GM12878 (cell line): ENCODE results near the gene PDXDC1. TPM values are rescaled to one million over a fixed set of nuclear protein-coding genes. Genes with fewer than 3 reads are reported as not detected.
"Not testable (repeated sequence)": the region's sequence is repeated elsewhere in the genome, so short reads cannot be mapped to it uniquely, and the experiment has no call there.

Experiments used
- ATAC-seq: fragments of 200-7000 bp; cut with Tn5 transposase; 3 replicates; pipeline ENCODE4 v1.9.1; 2020; ENCODE audit warnings: mild to moderate bottlenecking, moderate library complexity
- BruUV-seq: library from RNA; stranded (reverse); fragments of 400-500 nt; replicated peaks from 2 replicates; lab custom pipeline; 2021; lab: Mats Ljungman, UMichigan
- CTCF ChIA-PET: fragments of 300-600 bp; sonication (Branson Sonifier 250); formaldehyde crosslinking; extraction: SDS; loops from one replicate; lab custom pipeline; 2021; ENCODE audit warnings: inconsistent platforms; lab: Yijun Ruan, JAX
- POLR2A ChIA-PET: fragments of 350-600 bp; formaldehyde crosslinking; extraction: SDS; loops from one replicate; lab custom pipeline; 2021; ENCODE audit warnings: inconsistent platforms; lab: Charles Lee
- RAD21 ChIA-PET: fragments of 300-600 bp; sonication (Branson Sonifier 250); formaldehyde crosslinking; loops from one replicate; lab custom pipeline; 2023; ENCODE audit warnings: antibody characterized with exemption; ENCODE audit not compliant: unreplicated experiment; lab: Charles Lee
- SMC1A ChIA-PET: fragments of 300-600 bp; sonication (Branson Sonifier 250); formaldehyde crosslinking; loops from one replicate; lab custom pipeline; 2023; ENCODE audit not compliant: unreplicated experiment, uncharacterized antibody; lab: Charles Lee
- DNase-seq: peaks from one replicate; pipeline ENCODE4 v3.0.0-alpha.2; 2011; ENCODE audit warnings: low read depth, low spot score
- FAIRE-seq: peaks from 3 replicates; lab custom pipeline; 2011; peaks lifted over from hg19 to GRCh38; lab: Jason Lieb, UNC
- H2AFZ ChIP-seq: 2 replicates; pipeline ENCODE4 v1.6.0; 2011; ENCODE audit warnings: low read depth, low read length, control low read depth; ENCODE audit not compliant: control insufficient read depth
- H3K27ac ChIP-seq: 2 replicates; pipeline ENCODE4 v1.5.1; 2011; ENCODE audit warnings: control low read depth; ENCODE audit not compliant: control insufficient read depth, insufficient read depth
- H3K27me3 ChIP-seq, 2 experiments: replicated peaks in 1 of 2; 2 replicates each; pipeline versions ENCODE4 v1.6.0 to v1.6.1; 2011; ENCODE audit warnings: low read length in 1 of 2; ENCODE audit not compliant: control insufficient read depth in 2 of 2, insufficient read depth in 2 of 2
- H3K36me3 ChIP-seq, 2 experiments: 2 replicates each; pipeline ENCODE4 v1.5.1; 2011; ENCODE audit warnings: low read length in 1 of 2; ENCODE audit not compliant: control insufficient read depth in 2 of 2, insufficient read depth in 2 of 2
- H3K4me1 ChIP-seq: 2 replicates; pipeline ENCODE4 v1.6.1; 2011; ENCODE audit warnings: mild to moderate bottlenecking, low read length, moderate library complexity, mixed read lengths; ENCODE audit not compliant: control insufficient read depth, insufficient read depth
- H3K4me2 ChIP-seq: 2 replicates; pipeline ENCODE4 v1.6.0; 2011; ENCODE audit warnings: control low read depth; ENCODE audit not compliant: control insufficient read depth, insufficient read depth
- H3K4me3 ChIP-seq: fragments of 200-600 bp; sonication (generic); 2 replicates; pipeline ENCODE4 v1.5.1; 2016
- H3K79me2 ChIP-seq: 2 replicates; pipeline ENCODE4 v1.6.0; 2011; ENCODE audit warnings: low read length; ENCODE audit not compliant: control insufficient read depth, insufficient read depth
- H3K9ac ChIP-seq: 2 replicates; pipeline ENCODE4 v1.8.0; 2011; ENCODE audit warnings: low read length, control low read depth, mixed read lengths; ENCODE audit not compliant: control insufficient read depth, insufficient read depth
- H3K9me3 ChIP-seq: replicated peaks from 3 replicates; pipeline ENCODE4 v1.5.1; 2011; ENCODE audit warnings: mild to moderate bottlenecking, low read length; ENCODE audit not compliant: control insufficient read depth, insufficient read depth
- H4K20me1 ChIP-seq: 2 replicates; pipeline ENCODE4 v1.6.0; 2011; ENCODE audit not compliant: control insufficient read depth, insufficient read depth
- WGBS: methylation state at CpG from one replicate; pipeline ENCODE4 v1.1.6; 2016; ENCODE audit warnings: low lambda C conversion rate; ENCODE audit not compliant: insufficient replicate concordance, insufficient coverage; ENCODE audit errors: missing lambda C conversion rate; 5-methylcytosine and 5-hydroxymethylcytosine counted together
- in situ Hi-C: fragments of 300-500 bp; cut with MboI; formaldehyde crosslinking; loops from 9 replicates; pipeline ENCODE4 v1.14.3; 2018; ENCODE audit warnings: mixed read lengths
- intact Hi-C: fragments of 100-400 bp; cut with micrococcal nuclease; formaldehyde crosslinking; loops from one replicate; pipeline ENCODE4 v1.14.2; 2022; ENCODE audit not compliant: unreplicated experiment
- polyA plus RNA-seq, 11 experiments: library from polyadenylated mRNA; depleted of rRNA in 4 of 11; unstranded in 6 of 11; stranded (reverse) in 5 of 11; fragments of >200 nt; fragmentation: Nextera tagmentation in 4 of 11; fragmentation: Illumina TruSeq in 1 of 11; extraction: Ambion mirVana in 4 of 11; extraction: Trizol in 1 of 11; gene quantifications; 1 replicate in 1 of 11; 2 replicates in 10 of 11; pipeline versions ENCODE4 v1.2.1 to v1.2.3, GENCODE V29; 2011 to 2016; ENCODE audit warnings: inconsistent platforms in 2 of 11, missing spikeins in 2 of 11, low read depth in 1 of 11
- total RNA-seq, 4 experiments: library from RNA; depleted of rRNA in 3 of 4; stranded (reverse); fragments of >200 nt in 3 of 4; fragmentation: Illumina TruSeq in 1 of 4; extraction: Trizol in 1 of 4; gene quantifications; 2 replicates each; pipeline versions ENCODE4 v1.2.1 to v1.2.3, GENCODE V29; 2013 to 2021
- TF ChIP-seq, protein P1 (sequence below): IDR thresholded peaks from 2 replicates; pipeline ENCODE4 v1.6.1; 2012; ENCODE audit warnings: low read depth, low read length, improper control_type of control experiment

PDXDC1 gene
- total and polyA plus RNA-seq, 10 of the 15 experiments (the other 5 are each of a cell fraction or from before 2014, with no cell fraction given) = 6.1 to 78.2 (median 53.8) TPM

DNA sequence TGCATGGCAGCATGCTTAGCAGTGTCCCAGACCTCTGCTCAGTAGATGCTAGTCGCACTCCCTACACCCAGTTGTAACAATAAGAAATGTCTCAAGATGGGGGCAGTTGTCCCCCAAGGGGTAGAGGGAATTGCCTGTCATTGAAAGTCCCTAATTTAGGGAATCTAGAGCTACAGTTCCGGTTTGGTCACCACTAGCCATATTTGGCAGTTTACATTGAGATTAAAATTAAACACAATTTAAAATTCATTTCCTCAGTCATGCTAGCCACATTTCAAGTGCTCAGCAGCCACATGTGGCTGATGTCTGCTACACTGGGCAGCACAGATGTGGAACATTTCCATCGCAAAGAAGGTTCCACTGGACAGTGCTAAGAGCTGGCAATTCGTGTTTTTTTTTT is 4.1 kb downstream of the PDXDC1 start:
- FAIRE-seq, H3K4me2 ChIP-seq, H4K20me1 ChIP-seq, ATAC-seq, H3K27ac ChIP-seq, BruUV-seq, intact Hi-C loops, RAD21 ChIA-PET, H3K36me3 ChIP-seq, H3K9me3 ChIP-seq, H2AFZ ChIP-seq, H3K9ac ChIP-seq, SMC1A ChIA-PET, H3K4me3 ChIP-seq, H3K27me3 ChIP-seq, CTCF ChIA-PET, in situ Hi-C loops, DNase-seq, POLR2A ChIA-PET, H3K4me1 ChIP-seq: not testable (repeated sequence)
- TF ChIP-seq, protein P1, sequence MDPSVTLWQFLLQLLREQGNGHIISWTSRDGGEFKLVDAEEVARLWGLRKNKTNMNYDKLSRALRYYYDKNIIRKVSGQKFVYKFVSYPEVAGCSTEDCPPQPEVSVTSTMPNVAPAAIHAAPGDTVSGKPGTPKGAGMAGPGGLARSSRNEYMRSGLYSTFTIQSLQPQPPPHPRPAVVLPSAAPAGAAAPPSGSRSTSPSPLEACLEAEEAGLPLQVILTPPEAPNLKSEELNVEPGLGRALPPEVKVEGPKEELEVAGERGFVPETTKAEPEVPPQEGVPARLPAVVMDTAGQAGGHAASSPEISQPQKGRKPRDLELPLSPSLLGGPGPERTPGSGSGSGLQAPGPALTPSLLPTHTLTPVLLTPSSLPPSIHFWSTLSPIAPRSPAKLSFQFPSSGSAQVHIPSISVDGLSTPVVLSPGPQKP = peak; percentile 68
- H3K79me2 ChIP-seq = peaks cover 31% of the 10 kb centered on the region
- 17% methylated on average over 4 of the region's 4 CpGs for WGBS

DNA sequence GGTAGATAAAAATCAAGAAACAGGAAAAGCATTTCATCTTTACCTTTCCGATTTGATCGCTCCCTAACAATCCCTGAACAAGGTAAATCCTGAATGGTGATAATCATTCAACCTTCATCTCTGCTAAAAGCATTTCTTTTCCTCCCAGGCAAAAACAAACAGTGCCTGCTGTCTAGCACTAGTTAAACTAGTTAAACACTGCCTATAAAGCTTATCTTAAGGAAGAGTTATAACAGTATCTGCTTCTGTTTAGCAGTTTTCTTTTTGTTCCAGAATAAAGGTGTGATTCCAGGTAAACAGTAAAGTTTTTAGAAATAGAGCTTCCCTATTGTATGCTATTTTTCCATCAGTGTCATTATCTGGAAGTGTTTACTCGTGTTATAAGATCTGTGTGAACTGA is 6.4 kb downstream of the PDXDC1 start:
- intact Hi-C loops, CTCF ChIA-PET, RAD21 ChIA-PET, H4K20me1 ChIP-seq, H3K36me3 ChIP-seq, BruUV-seq, H3K27me3 ChIP-seq, H3K4me2 ChIP-seq, H3K4me1 ChIP-seq, FAIRE-seq, ATAC-seq, H3K9ac ChIP-seq, in situ Hi-C loops, H3K27ac ChIP-seq, POLR2A ChIA-PET, H3K9me3 ChIP-seq, H3K4me3 ChIP-seq, H2AFZ ChIP-seq, DNase-seq: not testable (repeated sequence)
- SMC1A ChIA-PET = interaction anchor here (0.6 kb wide), 1 partner anchor 1933 kb away, joined by 3 read pairs; no protein-coding TSS in a partner anchor
- peaks cover 19% of the 10 kb centered on the region for H3K79me2 ChIP-seq
- 86% methylated on average over 3 of the region's 3 CpGs for WGBS

DNA sequence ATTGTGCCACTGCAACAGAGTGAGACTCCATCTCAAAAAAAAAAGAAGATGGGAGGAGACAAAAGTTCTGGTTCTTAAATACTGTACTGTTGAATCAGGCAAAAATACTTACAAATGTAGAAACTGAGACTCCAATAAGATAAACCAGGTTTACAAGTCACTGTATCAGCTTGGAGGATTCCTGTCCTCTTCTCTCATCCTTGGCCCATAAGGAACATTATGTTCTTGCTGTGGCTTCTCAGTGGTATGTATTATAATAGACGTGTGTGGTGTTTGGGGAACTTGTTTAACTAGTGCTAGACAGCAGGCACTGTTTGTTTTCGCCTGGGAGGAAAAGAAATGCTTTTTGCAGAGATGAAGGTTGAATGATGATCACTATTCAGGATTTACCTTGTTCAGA is 7.7 kb downstream of the PDXDC1 start:
- H4K20me1 ChIP-seq, H3K27me3 ChIP-seq, H3K4me2 ChIP-seq, H3K36me3 ChIP-seq, CTCF ChIA-PET, H3K27ac ChIP-seq, BruUV-seq, DNase-seq, intact Hi-C loops, POLR2A ChIA-PET, H3K4me3 ChIP-seq, SMC1A ChIA-PET, RAD21 ChIA-PET, H3K4me1 ChIP-seq, H3K79me2 ChIP-seq, H3K9ac ChIP-seq, H2AFZ ChIP-seq, H3K9me3 ChIP-seq, in situ Hi-C loops: not testable (repeated sequence)
- peak; percentile 8; the same call in 2 of the 3 replicates for ATAC-seq
- peak; percentile 23 for FAIRE-seq
- 27% methylated on average over 1 of the region's 2 CpGs for WGBS

DNA sequence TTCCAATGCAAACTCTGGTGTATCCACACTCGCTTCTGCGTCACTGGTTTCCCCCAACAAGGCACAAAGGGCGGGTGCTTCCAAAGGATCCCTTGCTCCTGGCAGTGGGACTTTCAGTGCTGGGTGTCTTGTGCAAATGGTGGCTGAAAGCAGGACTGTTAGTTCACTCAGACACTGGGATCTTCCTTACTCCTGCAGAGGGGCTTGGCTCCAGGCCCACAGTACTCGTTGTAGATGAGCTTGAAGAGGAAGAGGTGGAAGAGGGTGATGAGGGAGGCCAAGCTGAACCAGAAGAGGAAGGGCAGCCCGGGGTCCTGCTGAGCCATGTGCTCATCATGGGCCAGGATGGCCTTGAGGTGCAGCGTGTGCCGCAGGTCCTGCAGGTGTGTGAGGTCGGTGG is 13.3 kb downstream of the PDXDC1 start:
- SMC1A ChIA-PET = not testable (repeated sequence)

More for the DNA sequence above, 13.3 kb downstream of the PDXDC1 start:
- H2AFZ ChIP-seq, H3K4me1 ChIP-seq, in situ Hi-C loops, H4K20me1 ChIP-seq, DNase-seq, FAIRE-seq, H3K27ac ChIP-seq, intact Hi-C loops, ATAC-seq, CTCF ChIA-PET, H3K79me2 ChIP-seq, BruUV-seq, H3K4me3 ChIP-seq, H3K4me2 ChIP-seq, H3K36me3 ChIP-seq, H3K9ac ChIP-seq, H3K27me3 ChIP-seq, H3K9me3 ChIP-seq, RAD21 ChIA-PET, POLR2A ChIA-PET: not testable (repeated sequence)
- 89% methylated on average over 7 of the region's 8 CpGs for WGBS
